GM18520 (cell line): ENCODE measurements around the gene SEC24D.
"Not testable (repeated sequence)": the region's sequence is repeated elsewhere in the genome, so short reads cannot be mapped to it uniquely, and the experiment has no call there.

Source experiments
- ATAC-seq: cut with Tn5 transposase; IDR thresholded peaks from one replicate; pipeline ENCODE4 v1.9.1; 2021; ENCODE audit not compliant: unreplicated experiment

SEC24D gene

GRCh38 chr4:118835571-118836300 is at the start of gene SEC24D:
SEC24D (minus strand) TSS chr4:118836126; CDS start chr4:118833696, 2,430 bp downstream.
- ATAC-seq, result peak; percentile 56

- ATAC-seq, result no peak
Observed at GRCh38 chr4:118884716-118885115, 48.8 kb upstream of the SEC24D start.

DNA sequence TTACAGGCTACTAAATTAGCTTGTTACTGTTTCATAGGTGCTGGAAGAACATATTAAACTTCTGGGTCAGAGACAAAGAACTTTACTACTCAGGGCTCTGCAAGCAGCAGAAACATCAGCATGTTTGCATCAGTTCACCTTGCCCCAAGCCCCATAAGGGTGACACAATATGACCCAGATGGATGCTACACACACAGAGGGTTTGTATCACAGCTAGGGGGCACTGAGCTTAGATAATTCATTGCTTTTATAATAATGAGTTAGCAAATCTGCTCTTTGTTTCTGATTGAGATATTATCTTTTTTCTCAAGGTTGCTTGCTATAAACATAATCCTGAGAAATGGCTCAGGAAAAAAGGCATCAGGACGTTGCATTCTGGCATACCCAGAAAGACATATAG is 47.9 kb upstream of the SEC24D start:
- ATAC-seq, result no peak

DNA sequence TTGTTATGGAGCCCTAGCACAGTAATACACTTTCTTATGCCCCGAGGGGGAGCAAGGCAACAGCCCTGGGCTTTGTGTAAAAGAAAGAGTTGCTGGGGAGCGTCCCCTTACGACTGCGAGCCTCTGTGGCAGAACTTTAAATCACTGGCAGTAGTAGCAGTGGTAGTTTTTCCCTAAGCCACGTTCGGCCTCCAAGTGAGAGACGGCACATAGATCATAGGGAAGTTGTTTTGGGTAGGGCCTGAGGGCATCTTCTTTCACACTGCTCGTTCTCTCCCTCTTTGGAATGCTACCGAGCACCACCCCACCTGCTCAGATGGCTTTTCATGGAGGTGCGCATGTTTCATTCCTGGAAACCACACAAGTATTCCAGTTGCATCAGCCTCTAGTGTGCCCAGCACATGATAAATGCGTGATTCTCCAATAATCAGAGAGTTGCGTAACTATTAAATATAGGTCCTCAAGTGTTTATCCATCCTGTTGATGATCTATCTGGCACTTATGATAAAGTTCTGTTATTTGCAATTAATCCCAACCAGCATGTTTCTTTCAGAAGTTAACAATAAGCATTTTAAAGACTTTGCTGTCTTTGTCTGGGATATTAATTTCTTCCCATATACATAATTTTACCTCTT is 45.7 kb upstream of the SEC24D start:
- no peak for ATAC-seq

GRCh38 chr4:118879409-118879808 is 43.5 kb upstream of the SEC24D start:
- no peak for ATAC-seq

GRCh38 chr4:118878507-118878906 is 42.6 kb upstream of the SEC24D start:
- ATAC-seq, result not testable (repeated sequence)

- ATAC-seq, result no peak
Observed at GRCh38 chr4:118877797-118878196, 41.9 kb upstream of the SEC24D start.

- no peak for ATAC-seq
Observed at GRCh38 chr4:118872181-118872580, 36.3 kb upstream of the SEC24D start.

DNA sequence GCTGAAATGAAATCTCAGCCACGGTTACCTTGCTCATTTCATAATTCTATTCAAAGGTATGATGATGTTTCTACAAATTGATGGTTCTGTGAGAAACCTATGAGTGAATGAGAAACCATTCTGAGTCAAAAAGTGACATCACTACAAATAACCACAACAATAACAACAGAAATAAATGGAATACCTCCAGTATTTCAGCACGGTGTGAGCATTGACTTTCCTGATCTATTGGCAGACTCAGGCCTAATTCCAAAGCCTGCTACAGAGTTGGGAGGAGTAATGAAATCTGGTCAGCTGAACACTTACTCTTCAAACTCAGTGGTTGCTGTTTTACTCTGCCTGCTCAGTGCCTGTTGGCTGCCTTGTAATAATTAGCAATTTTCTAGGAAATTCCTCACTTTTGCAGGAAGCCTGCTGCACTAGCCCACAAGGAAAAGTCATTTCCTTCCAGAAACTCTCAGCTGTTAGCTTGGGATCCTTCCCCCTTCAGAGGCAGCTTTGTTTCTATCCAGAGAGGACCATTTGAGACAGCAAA is 33.9 kb upstream of the SEC24D start:
- ATAC-seq, result no peak

DNA sequence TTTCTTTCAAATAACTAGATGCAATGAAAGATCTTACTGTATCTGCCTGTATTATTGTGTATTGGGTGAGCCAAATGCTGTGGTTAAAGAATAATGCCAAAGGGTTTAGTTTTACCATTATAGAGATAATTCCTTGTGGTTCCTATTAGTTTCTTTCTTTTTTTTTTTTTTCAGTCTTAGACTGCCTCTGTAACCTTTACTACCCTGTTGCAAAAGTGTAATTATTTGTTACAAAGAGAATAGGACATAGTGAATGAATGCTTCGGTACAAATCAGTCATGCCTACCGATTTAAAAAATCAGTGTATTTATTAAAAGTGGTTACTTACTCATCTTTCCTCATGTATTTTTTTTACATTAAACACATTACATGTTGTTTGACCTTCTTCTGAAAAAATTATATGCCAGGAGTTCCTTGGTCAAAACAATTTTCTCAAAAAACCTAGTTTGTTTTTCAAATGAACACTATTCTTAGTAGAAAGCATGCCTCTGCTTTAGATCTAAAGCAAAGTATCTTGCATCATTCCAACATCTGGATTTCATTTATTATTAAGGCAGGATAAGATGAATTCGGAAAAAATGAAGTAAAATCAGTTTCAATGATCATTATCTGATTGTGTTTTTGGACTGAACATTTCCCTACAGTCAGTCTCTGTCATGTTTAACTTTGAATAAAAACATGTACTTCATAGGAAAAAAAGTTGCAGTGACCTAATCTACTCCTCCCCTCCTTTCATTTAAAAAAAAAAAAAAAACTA is 31.6 kb upstream of the SEC24D start:
- no peak for ATAC-seq

DNA sequence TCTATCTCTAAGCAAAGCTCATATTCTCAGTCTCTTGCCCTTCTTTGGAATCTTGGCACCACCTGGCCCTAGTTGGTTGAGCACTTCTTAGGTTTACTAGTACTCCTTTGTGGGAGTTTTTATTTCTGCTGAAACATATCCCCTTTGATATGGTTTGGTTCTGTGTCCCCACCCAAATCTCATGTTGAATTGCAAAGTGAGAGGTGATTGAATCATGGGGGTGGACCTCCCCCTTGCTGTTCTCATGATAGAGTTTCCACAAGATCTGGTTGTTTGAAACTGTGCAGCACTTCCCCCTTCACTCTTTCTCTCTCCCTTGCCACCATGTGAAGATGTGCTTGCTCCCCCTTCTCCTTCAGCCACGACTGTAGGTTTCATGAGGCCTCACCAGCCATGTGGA is 30.5 kb upstream of the SEC24D start:
- no peak for ATAC-seq

- peak; percentile 82 for ATAC-seq
Observed at GRCh38 chr4:118865091-118865708, 29.3 kb upstream of the SEC24D start.

DNA sequence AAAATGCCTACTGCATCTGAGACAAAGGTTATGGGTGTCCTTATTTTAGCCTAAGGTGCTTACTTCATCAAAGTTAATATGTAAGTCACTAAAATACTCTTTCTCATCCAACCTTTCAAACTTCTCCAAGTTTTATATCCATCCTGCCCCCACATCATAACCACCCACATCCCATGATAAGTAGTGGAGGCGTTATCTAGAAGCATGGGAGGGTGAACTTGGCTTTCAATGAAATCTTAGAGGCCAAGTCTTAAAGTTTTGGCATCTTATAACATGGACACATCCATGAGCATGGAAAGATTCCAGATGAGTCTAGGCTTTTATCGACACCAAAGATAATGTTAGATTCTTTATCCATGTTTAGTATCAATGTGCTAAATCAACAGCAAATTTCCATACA is 22.9 kb upstream of the SEC24D start:
- ATAC-seq, result no peak

GRCh38 chr4:118857760-118858159 is 21.8 kb upstream of the SEC24D start:
- ATAC-seq, result no peak

DNA sequence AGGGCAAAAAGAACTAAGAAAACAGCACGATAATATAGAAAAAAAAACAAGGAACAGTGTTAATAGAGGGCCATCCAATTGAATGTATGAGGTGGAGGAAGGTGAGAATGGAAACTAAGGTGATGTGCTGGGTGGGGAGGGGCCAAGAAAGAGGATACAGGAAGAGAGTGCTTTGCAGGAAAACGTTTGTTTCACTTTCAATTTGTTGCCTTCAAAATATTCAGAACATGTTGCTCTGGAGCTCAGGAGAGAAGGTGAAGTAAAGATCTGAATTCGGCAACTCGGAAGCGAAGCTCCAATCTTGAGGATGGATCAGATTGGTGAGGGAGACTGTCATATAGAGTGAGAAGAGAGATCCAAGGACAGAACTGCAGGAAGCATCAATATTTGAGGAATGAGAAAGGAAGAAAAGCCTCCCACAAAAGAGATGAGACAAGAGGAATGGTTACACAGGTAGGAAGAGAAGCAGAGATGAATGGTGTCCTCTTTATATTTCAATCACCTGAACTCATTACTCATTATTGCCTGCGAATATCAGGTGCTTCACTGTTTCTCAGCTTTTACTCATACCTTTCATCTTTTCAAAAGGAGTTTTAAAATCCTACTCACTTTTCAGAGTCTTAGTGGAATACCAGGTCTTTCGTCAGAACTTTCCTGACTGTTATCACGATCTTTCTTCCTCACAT is 14.7 kb upstream of the SEC24D start:
- no peak for ATAC-seq

DNA sequence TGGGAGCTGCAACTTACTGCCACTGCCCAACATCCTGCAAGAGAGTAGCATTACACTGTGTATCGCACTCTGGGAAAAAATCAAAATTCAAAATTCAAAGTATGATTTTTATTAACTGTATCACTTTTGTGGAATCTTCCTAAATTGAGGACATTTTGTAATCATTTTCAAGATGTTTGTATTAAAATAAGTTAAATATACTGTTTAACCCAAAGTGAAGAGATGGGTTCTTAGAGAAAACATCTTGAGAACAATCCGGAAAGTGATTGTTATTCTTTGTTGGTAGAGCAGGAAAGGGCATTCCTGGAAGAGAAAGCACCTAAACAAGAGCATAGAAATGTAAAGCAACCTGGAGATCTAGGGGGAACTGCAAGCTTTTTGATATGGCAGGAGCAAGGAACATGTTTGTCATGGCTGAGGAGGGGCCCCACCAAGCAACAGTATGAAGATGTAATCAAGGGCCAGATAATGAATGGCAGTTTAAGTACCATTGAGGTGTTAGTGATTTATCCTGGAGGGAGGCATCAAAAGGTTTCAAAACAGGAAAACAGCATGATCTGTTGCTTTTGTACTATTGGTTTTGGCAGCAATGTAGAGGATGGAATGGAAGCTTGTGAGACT is 14.1 kb upstream of the SEC24D start:
- no peak for ATAC-seq

GRCh38 chr4:118848901-118849300 is 13.0 kb upstream of the SEC24D start:
- no peak for ATAC-seq

- ATAC-seq, result no peak
Observed at GRCh38 chr4:118848242-118848641, 12.3 kb upstream of the SEC24D start.

- ATAC-seq, result no peak
Observed at GRCh38 chr4:118846979-118847378, 11.1 kb upstream of the SEC24D start.

GRCh38 chr4:118845552-118846050 is 9.7 kb upstream of the SEC24D start:
- no peak for ATAC-seq
